SK-N-SH treated with all-trans-retinoic acid at 6 μM for 48 hours (cell line): Measurements from ENCODE around the gene SMAD3.

Source experiments
- ISL1 ChIP-seq: fragments of 250-450 bp; sonication (Bioruptor Pico); IDR thresholded peaks from 2 replicates; pipeline ENCODE4 v2.1.2; 2022; ENCODE audit warnings: mild to moderate bottlenecking, moderate library complexity
- SNAI2 ChIP-seq: fragments of 250-450 bp; sonication (Bioruptor Pico); IDR thresholded peaks from 2 replicates; pipeline ENCODE4 v1.5.0; 2020; ENCODE audit warnings: mild to moderate bottlenecking, moderate library complexity
- ZNF70 ChIP-seq: fragments of 450-650 bp; formaldehyde crosslinking; IDR thresholded peaks from 2 replicates; pipeline ENCODE4 v1.5.0; 2020; ENCODE audit warnings: mild to moderate bottlenecking, moderate library complexity
- TF ChIP-seq, protein P1 (sequence below): fragments of 250-450 bp; sonication (Bioruptor Pico); IDR thresholded peaks from 2 replicates; pipeline ENCODE4 v1.8.0; 2020; ENCODE audit warnings: mild to moderate bottlenecking, moderate library complexity, borderline replicate concordance

DNA sequence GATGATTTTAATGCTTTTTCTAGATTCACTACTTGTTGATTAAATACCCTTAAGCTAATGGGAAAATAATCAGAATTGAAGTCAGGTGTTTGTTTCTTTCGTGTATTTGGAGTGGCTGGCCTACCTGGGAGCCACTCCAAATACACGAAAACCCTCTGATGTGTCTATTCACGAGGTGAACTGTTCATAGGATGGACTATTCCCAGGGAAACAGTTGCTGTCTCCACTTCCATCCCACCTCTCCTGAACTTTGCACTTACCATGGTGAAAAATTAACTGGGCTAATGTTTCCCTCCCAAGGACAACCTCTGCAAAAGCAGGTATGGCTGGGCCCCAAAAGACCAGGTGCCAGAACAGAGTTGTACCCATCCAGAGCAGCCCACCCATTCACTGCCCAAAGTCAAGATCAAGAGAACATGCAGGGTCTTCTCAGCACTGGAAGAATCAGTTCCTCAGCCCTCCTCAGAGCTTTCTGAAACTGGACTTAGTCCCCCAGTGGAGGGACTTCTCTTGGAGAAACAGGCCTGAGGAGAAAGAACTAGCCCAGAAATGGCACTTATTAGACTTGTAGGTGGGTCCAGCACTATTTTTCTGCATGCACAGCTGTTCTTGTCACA, 2.9 kb upstream of the SMAD3 start:
- TF ChIP-seq, protein P1, sequence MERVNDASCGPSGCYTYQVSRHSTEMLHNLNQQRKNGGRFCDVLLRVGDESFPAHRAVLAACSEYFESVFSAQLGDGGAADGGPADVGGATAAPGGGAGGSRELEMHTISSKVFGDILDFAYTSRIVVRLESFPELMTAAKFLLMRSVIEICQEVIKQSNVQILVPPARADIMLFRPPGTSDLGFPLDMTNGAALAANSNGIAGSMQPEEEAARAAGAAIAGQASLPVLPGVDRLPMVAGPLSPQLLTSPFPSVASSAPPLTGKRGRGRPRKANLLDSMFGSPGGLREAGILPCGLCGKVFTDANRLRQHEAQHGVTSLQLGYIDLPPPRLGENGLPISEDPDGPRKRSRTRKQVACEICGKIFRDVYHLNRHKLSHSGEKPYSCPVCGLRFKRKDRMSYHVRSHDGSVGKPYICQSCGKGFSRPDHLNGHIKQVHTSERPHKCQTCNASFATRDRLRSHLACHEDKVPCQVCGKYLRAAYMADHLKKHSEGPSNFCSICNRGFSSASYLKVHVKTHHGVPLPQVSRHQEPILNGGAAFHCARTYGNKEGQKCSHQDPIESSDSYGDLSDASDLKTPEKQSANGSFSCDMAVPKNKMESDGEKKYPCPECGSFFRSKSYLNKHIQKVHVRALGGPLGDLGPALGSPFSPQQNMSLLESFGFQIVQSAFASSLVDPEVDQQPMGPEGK (CRISPR knock-in tag): no peak
- TF ChIP-seq ZNF70 (CRISPR knock-in tag) (no peak), SNAI2 (CRISPR knock-in tag) (no peak), ISL1 (CRISPR knock-in tag) (no peak)
